Caco-2 (cell line): ENCODE measurements around the gene ACAT2. TPM values are rescaled to one million over a fixed set of nuclear protein-coding genes. Genes with fewer than 3 reads are reported as not detected.
"Not testable (repeated sequence)": the region's sequence is repeated elsewhere in the genome, so short reads cannot be mapped to it uniquely, and the experiment has no call there.

ENCODE experiments used
- Bru-seq: library from RNA; stranded (reverse); fragments of 400-500 nt; gene quantifications from one replicate; lab custom pipeline; 2021; lab: Mats Ljungman, UMichigan
- BruChase-seq, 2 experiments: library from RNA; stranded (reverse); fragments of 400-500 nt; gene quantifications; one replicate each; lab custom pipeline; 2021; lab: Mats Ljungman, UMichigan
- BruUV-seq: library from RNA; stranded (reverse); fragments of 400-500 nt; replicated peaks from 2 replicates; lab custom pipeline; 2021; lab: Mats Ljungman, UMichigan
- CTCF ChIA-PET: fragments of 300-600 bp; sonication (Branson Sonifier 250); formaldehyde crosslinking; loops from one replicate; lab custom pipeline; 2022; ENCODE audit warnings: antibody characterized with exemption; lab: Charles Lee
- POLR2A ChIA-PET: fragments of 300-600 bp; sonication (Branson Sonifier 250); formaldehyde crosslinking; loops from one replicate; lab custom pipeline; 2022; ENCODE audit warnings: antibody characterized with exemption; lab: Charles Lee
- DNase-seq, 2 experiments: peaks; one replicate each; pipeline versions ENCODE4 v3.0.0 to v3.0.0-alpha.2; 2020 to 2022
- H3K27me3 ChIP-seq: replicated peaks from 2 replicates; pipeline ENCODE4 v1.6.0; 2011; ENCODE audit warnings: low read length; ENCODE audit not compliant: control insufficient read depth, insufficient read depth
- H3K36me3 ChIP-seq: 2 replicates; pipeline ENCODE4 v1.5.1; 2011; ENCODE audit warnings: low read length; ENCODE audit not compliant: control insufficient read depth, insufficient read depth
- H3K4me1 ChIP-seq: fragments of 250-450 bp; sonication (Bioruptor Pico); 2 replicates; pipeline ENCODE4 v1.5.1; 2020; ENCODE audit warnings: mild to moderate bottlenecking
- H3K4me3 ChIP-seq: 2 replicates; pipeline ENCODE4 v1.5.1; 2011; ENCODE audit warnings: low read depth, mild to moderate bottlenecking, control low read depth, low read length
- H3K9me3 ChIP-seq: fragments of 250-450 bp; sonication (Bioruptor Pico); 2 replicates; pipeline ENCODE4 v1.5.1; 2020; ENCODE audit warnings: mild to moderate bottlenecking, moderate library complexity
- H3K27ac Mint-ChIP-seq: one replicate; pipeline ENCODE4 v1.8.0; 2022; ENCODE audit warnings: mixed read lengths; ENCODE audit not compliant: unreplicated experiment
- H3K27me3 Mint-ChIP-seq: one replicate; pipeline ENCODE4 v1.8.0; 2022; ENCODE audit warnings: mixed read lengths; ENCODE audit not compliant: insufficient read depth, unreplicated experiment
- H3K36me3 Mint-ChIP-seq: one replicate; pipeline ENCODE4 v1.8.0; 2022; ENCODE audit warnings: mild to moderate bottlenecking, mixed read lengths; ENCODE audit not compliant: insufficient read depth, unreplicated experiment
- H3K4me1 Mint-ChIP-seq: one replicate; pipeline ENCODE4 v1.8.0; 2022; ENCODE audit warnings: low read depth, mixed read lengths; ENCODE audit not compliant: unreplicated experiment
- H3K4me3 Mint-ChIP-seq: one replicate; pipeline ENCODE4 v1.8.0; 2022; ENCODE audit warnings: mild to moderate bottlenecking, moderate library complexity, mixed read lengths; ENCODE audit not compliant: unreplicated experiment
- H3K9me3 Mint-ChIP-seq: one replicate; pipeline ENCODE4 v1.8.0; 2022; ENCODE audit warnings: mixed read lengths; ENCODE audit not compliant: unreplicated experiment
- intact Hi-C: fragments of 100-400 bp; cut with micrococcal nuclease; formaldehyde crosslinking; loops from one replicate; pipeline ENCODE4 v1.10.0; 2022; ENCODE audit not compliant: unreplicated experiment
- long read RNA-seq: library from polyadenylated mRNA; stranded (forward); transcript quantifications from one replicate; pipeline ENCODE4 v2.0.0, GENCODE V29; 2022
- total RNA-seq: library from RNA; stranded (reverse); gene quantifications from 2 replicates; pipeline ENCODE4 v1.2.3, GENCODE V29; 2022
- TF ChIP-seq, protein P1 (sequence below), 2 experiments: fragments of 200-600 bp in 1 of 2; IDR thresholded peaks; 1 replicate in 1 of 2; 2 replicates in 1 of 2; pipeline versions ENCODE4 v1.5.1 to v1.8.0; 2011 to 2022; ENCODE audit warnings: antibody characterized with exemption in 1 of 2, control low read depth in 1 of 2, inconsistent platforms in 1 of 2, low read depth in 1 of 2, low read length in 1 of 2, mild to moderate bottlenecking in 1 of 2, moderate library complexity in 1 of 2; ENCODE audit not compliant: insufficient read depth in 1 of 2, severe bottlenecking in 1 of 2, unreplicated experiment in 1 of 2

ACAT2 gene
- total RNA-seq: 122 and 131 TPM in 2 replicates
- percentile 86 among the genes with signal in this experiment for Bru-seq, nascent RNA
- percentile 83 among the genes with signal in this experiment for BruChase-seq, experiment 1, labeled RNA remaining after a 2-hour chase
- percentile 91 among the genes with signal in this experiment for BruChase-seq, experiment 2, labeled RNA remaining after a 6-hour chase
- long read RNA-seq, transcript ACAT2-201 (9 exons, 3,180 nt): major isoform, 424 of 500 reads
- long read RNA-seq, partial matches to known transcripts: 15 of 500 reads
- long read RNA-seq, other reads (novel, unspliced or antisense): 59 of 500 reads

DNA sequence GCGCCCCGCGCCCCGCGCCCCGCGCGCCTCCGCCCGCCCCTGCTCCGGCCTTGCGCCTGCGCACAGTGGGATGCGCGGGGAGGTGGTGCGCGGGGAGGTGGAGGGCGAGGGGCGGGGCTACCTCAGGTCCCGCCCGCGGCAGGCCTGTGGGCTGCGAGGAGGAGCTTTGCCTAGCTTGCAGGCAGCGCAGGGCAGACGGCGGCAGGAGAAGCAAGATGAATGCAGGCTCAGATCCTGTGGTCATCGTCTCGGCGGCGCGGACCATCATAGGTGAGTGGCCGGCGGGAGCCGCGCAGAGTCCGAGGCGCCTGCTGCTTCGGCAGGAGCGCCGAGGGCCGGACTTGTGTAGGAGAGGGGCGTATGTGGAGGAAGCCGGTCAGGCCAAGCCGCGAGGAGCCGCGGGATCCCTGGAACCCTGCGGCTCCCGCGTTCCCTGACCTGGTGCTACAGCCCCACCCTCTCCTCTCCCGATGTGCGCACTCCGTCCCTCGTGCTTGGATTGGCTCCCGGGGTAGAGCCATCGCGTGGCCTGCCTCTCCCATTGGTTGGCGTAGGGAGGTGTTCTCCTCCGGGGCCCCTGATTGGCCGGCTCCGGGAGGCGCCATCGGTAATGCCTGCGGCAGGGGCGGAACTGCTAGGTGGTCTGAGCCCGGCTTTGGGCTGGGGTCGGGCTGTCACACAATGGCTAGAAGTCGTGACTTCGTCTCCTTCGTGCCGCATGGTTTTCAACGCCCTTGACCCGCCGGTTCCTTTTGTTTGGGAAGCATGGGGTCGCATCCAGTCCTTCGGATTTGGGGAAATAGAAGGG is at the start of gene ACAT2:
Gene ACAT2, plus strand, starts transcription at position 173 of the 808 bp plus-strand sequence. Its CDS starts 43 bp downstream, at position 216.
- peak; percentile 96 to 98 for DNase-seq
- Mint-ChIP-seq H3K4me1 (peaks cover 37% of the 10 kb centered on the region), H3K36me3 (peaks cover 92% of the 10 kb centered on the region), H3K27ac (peak within 1 kb of the TSS; percentile 98), H3K27me3 (no peaks in the 10 kb centered on the region), H3K4me3 (peak within 1 kb of the TSS; percentile 82), H3K9me3 (no peaks in the 10 kb centered on the region)
- CTCF ChIA-PET: interaction anchor here (0.6 to 1.1 kb wide), 3 partner anchors 28 to 791 kb away, joined by 3 to 4 read pairs (median 3); partner anchors contain the start of gene TCP1
- Histone ChIP-seq H3K4me3 (peak within 1 kb of the TSS; percentile 84), H3K9me3 (no peaks in the 10 kb centered on the region), H3K27me3 (no peaks in the 10 kb centered on the region), H3K36me3 (peaks cover 8% of the 10 kb centered on the region), H3K4me1 (peaks cover 16% of the 10 kb centered on the region)
- no TSS peak for BruUV-seq
- intact Hi-C loops: loop anchor here (1.0 kb wide), 4 partner anchors 27 to 71 kb away; partner anchors contain the start of genes TCP1 and WTAP
- TF ChIP-seq, protein P1, sequence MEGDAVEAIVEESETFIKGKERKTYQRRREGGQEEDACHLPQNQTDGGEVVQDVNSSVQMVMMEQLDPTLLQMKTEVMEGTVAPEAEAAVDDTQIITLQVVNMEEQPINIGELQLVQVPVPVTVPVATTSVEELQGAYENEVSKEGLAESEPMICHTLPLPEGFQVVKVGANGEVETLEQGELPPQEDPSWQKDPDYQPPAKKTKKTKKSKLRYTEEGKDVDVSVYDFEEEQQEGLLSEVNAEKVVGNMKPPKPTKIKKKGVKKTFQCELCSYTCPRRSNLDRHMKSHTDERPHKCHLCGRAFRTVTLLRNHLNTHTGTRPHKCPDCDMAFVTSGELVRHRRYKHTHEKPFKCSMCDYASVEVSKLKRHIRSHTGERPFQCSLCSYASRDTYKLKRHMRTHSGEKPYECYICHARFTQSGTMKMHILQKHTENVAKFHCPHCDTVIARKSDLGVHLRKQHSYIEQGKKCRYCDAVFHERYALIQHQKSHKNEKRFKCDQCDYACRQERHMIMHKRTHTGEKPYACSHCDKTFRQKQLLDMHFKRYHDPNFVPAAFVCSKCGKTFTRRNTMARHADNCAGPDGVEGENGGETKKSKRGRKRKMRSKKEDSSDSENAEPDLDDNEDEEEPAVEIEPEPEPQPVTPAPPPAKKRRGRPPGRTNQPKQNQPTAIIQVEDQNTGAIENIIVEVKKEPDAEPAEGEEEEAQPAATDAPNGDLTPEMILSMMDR (IDR thresholded peaks at IDR 0.05; ENCODE audit: insufficient read depth in 1 of 2, low read depth in 1 of 2, low read length in 1 of 2, severe bottlenecking in 1 of 2, unreplicated experiment in 1 of 2): no peak
- POLR2A ChIA-PET: interaction anchor here (0.5 to 1.8 kb wide), 9 partner anchors 10 to 80 kb away, joined by 3 to 35 read pairs (median 5); partner anchors contain the start of genes MRPL18, SOD2, TCP1 and WTAP

DNA sequence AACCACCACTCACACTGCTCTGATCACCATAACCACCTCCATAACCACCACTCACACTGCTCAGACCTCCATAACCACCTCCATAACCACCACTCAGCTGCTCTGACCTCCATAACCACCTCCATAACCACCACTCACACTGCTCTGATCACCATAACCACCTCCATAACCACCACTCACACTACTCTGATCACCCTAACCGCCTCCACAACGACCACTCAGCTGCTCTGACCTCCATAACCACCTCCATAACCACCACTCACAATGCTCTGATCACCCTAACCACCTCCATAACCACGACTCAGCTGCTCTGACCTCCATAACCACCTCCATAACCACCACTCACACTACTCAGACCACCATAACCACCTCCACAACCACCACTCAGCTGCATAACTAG is 49.5 kb upstream of the ACAT2 start:
- H3K4me1 ChIP-seq, intact Hi-C loops, H3K4me1 Mint-ChIP-seq, POLR2A ChIA-PET, H3K27ac Mint-ChIP-seq, H3K27me3 ChIP-seq, H3K36me3 Mint-ChIP-seq, H3K36me3 ChIP-seq, H3K4me3 ChIP-seq, CTCF ChIA-PET, DNase-seq, BruUV-seq, H3K27me3 Mint-ChIP-seq, H3K9me3 ChIP-seq, H3K4me3 Mint-ChIP-seq, H3K9me3 Mint-ChIP-seq: not testable (repeated sequence)

GRCh38 chr6:159713984-159714383 is 47.9 kb upstream of the ACAT2 start:
- intact Hi-C loops: no loop called here
- BruUV-seq: no TSS peak
- DNase-seq: no peak
- TF ChIP-seq, protein P1 (IDR thresholded peaks at IDR 0.05; ENCODE audit: insufficient read depth in 1 of 2, low read depth in 1 of 2, low read length in 1 of 2, severe bottlenecking in 1 of 2, unreplicated experiment in 1 of 2): no peak
- Mint-ChIP-seq H3K9me3 (no peaks in the 10 kb centered on the region), H3K4me3 (no peak overlapping the region), H3K36me3 (peaks cover 5% of the 10 kb centered on the region), H3K4me1 (no peaks in the 10 kb centered on the region), H3K27me3 (no peaks in the 10 kb centered on the region), H3K27ac (no peak overlapping the region)
- Histone ChIP-seq H3K4me3 (no peak overlapping the region), H3K36me3 (no peaks in the 10 kb centered on the region), H3K9me3 (no peaks in the 10 kb centered on the region), H3K27me3 (no peaks in the 10 kb centered on the region), H3K4me1 (no peaks in the 10 kb centered on the region)
- ChIA-PET CTCF (interaction anchor here (0.5 kb wide), 1 partner anchor 119 kb away, joined by 3 read pairs; no protein-coding TSS in a partner anchor), POLR2A (no interaction called here)
